NB4 (cell line): ENCODE measurements around the gene CYP4B1.
"Not testable (repeated sequence)": the region's sequence is repeated elsewhere in the genome, so short reads cannot be mapped to it uniquely, and the experiment has no call there.

Experiments used
- DNase-seq: peaks from one replicate; pipeline ENCODE4 v3.0.0; 2010; ENCODE audit warnings: low read depth
- H3K4me3 ChIP-seq: one replicate; pipeline ENCODE4 v1.5.1; 2011; ENCODE audit warnings: mild to moderate bottlenecking, low read depth, low read length, moderate library complexity
- CTCF ChIP-seq: IDR thresholded peaks from one replicate; pipeline ENCODE4 v1.5.1; 2012; ENCODE audit warnings: low read depth, low read length
- MYC ChIP-seq: IDR thresholded peaks from 2 replicates; pipeline ENCODE4 v1.6.1; 2011; ENCODE audit warnings: low read depth, low read length
- POLR2A ChIP-seq: IDR thresholded peaks from 2 replicates; pipeline ENCODE4 v1.6.1; 2011; ENCODE audit warnings: mild to moderate bottlenecking; ENCODE audit not compliant: insufficient read length; ENCODE audit errors: extremely low read depth
- TF ChIP-seq, protein P1 (sequence below): IDR thresholded peaks from 2 replicates; pipeline ENCODE4 v1.6.1; 2011; ENCODE audit warnings: low read depth, low read length

Gene CYP4B1

GRCh38 chr1:46830665-46831322, 31.9 kb downstream of the CYP4B1 start:
- no peak overlapping the region for H3K4me3 ChIP-seq
- TF ChIP-seq, protein P1, sequence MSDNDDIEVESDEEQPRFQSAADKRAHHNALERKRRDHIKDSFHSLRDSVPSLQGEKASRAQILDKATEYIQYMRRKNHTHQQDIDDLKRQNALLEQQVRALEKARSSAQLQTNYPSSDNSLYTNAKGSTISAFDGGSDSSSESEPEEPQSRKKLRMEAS: no peak
- TF ChIP-seq MYC (no peak), CTCF (no peak), POLR2A (no peak)
- no peak for DNase-seq

DNA sequence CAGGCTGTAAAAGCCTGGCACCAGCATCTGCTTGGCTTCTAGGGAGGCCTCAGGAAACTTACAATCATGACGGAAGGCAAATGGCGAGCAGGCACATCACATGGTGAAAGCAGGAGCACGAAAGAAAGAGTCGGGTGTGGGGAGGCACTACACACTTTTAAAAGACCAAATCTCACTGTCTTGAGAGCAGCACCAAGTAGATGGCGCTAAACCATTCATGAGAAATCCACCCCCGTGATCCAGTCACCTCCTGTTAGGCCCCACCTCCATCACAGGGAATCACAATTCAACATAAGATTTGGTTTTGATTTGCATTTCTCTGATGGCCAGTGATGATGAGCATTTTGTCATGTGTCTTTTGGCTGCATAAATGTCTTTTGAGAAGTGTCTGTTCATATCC, 36.6 kb downstream of the CYP4B1 start:
- not testable (repeated sequence) for DNase-seq, H3K4me3 ChIP-seq

DNA sequence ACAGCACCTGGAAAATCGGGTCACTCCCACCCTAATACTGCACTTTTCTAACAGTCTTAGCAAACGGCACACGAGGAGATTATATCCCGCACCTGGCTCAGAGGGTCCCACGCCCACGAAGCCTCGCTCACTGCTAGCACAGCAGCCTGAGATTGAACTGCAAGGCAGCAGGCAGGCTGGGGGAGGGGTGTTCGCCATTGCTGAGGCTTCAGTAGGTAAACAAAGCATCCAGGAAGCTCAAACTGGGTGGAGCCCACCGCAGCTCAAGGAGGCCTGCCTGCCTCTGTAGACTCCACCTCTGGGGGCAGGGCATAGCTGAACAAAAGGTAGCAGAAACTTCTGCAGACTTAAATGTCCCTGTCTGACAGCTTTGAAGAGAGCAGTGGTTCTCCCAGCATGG, 47.5 kb downstream of the CYP4B1 start:
- H3K4me3 ChIP-seq, DNase-seq: not testable (repeated sequence)

GRCh38 chr1:46857660-46858065, 58.8 kb downstream of the CYP4B1 start:
- not testable (repeated sequence) for DNase-seq, H3K4me3 ChIP-seq

DNA sequence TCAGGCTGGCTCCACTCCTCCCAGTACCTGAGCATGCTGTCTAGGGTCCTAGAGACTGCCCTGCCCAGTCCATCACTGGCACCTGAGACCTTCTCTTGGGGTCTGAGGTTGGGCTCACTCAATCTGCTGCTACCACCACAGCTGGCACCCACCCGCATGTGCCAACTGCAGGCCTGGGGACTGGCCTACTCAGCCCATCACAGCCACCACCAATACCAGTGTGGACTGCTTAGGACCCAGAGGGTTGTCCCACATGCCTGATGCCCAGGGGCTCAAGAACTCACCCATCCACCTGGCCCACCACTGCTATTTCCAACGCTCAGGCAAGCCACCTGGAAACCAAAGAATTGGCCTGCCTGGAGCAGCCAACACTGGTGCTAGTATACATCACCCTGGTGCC, 63.5 kb downstream of the CYP4B1 start:
- TF ChIP-seq MYC (no peak), CTCF (no peak), POLR2A (no peak)
- TF ChIP-seq, protein P1: no peak
- no peak for DNase-seq
- no peak overlapping the region for H3K4me3 ChIP-seq
